NCI-H1092 treated with DMSO at 0.1 percent for 48 hours (cell line): ENCODE measurements around the gene LACTB.
A peak's percentile ranks its signal among the peaks of the same experiment; 100 is the strongest.

Experiments used
- DNase-seq: peaks from one replicate; lab custom pipeline; 2025; lab: John Stamatoyannopoulos, UW

The LACTB gene, protein sequence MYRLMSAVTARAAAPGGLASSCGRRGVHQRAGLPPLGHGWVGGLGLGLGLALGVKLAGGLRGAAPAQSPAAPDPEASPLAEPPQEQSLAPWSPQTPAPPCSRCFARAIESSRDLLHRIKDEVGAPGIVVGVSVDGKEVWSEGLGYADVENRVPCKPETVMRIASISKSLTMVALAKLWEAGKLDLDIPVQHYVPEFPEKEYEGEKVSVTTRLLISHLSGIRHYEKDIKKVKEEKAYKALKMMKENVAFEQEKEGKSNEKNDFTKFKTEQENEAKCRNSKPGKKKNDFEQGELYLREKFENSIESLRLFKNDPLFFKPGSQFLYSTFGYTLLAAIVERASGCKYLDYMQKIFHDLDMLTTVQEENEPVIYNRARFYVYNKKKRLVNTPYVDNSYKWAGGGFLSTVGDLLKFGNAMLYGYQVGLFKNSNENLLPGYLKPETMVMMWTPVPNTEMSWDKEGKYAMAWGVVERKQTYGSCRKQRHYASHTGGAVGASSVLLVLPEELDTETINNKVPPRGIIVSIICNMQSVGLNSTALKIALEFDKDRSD

DNA sequence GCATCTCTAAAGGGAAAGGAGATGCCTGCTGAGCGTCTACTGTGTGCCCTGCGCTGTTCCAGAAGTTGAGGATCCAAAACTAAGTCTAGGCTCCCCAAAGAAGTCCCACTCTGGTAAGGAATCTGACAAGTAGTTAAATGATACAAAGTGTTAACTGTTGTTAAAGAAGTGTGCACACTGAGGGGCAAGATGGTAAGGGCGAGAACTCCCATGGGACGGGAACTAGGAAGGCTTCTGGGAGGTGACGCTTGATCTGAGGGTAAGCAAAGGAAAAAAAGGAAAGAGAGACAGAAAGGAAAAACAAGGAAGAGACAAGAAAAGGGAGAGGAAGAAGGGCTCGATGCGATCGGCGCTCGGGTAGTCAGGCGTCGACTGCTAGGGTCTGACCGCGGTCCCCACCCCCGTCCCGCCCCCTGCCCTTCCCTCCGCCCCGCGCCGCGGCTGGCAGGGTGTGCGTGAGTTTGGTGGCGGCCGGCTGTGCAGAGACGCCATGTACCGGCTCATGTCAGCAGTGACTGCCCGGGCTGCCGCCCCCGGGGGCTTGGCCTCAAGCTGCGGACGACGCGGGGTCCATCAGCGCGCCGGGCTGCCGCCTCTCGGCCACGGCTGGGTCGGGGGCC, at the start of gene LACTB:
LACTB (plus strand) TSS at position 480 of the 620 bp plus-strand sequence; CDS start at position 491, 11 bp downstream.
- peak; percentile 71 for DNase-seq

DNA sequence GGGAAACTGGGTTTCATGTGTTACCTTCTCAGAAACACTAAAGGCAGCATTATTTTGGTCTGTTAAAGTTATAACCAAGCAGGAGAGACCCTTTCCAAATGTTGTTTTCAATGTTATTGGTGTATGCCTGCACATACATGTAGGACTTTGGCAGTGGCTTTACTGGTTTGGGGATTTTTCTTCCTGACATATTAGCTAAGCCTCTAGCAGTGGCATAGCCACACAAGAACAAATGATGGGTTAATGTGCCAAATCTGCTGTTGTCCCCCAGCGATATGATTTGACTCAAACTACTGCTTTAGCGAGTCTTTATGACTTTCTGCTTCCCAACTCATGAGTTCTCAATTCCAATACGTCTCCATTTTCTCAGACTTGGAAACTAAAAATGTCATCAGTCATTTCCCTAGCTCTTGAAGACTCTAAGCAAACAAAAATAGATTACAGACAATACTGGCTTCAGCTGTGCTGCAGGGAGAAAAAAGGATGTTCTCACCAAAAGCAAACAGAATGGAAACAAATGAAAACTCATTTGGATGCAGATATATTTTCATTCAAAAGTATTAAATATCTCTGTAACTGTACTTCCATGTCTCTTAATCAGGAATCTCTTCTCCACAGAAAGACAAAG, 49.5 kb upstream of the LACTB start:
- no peak for DNase-seq

DNA sequence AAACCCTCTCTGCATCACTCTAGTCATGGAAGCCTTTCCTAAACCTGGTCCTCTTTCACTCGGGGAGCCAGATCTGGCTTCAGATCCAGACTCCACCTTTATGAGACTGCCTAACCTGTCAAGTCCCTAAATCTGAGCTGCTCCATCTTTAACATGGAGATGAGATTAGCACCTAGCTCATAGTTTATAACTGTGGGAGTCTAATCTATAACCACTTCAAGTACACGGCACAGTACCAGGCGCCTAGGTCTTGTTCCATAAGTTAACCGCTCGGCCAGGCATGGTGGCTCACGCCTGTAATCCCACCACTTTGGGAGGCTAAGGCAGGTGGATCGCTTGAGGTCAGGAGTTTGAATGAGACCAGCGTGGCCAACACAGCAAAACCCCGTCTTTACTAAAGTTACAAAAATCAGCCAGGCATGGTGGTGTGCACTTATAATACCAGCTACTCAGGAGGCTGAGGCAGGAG, 48.8 kb upstream of the LACTB start:
- DNase-seq, result no peak

DNA sequence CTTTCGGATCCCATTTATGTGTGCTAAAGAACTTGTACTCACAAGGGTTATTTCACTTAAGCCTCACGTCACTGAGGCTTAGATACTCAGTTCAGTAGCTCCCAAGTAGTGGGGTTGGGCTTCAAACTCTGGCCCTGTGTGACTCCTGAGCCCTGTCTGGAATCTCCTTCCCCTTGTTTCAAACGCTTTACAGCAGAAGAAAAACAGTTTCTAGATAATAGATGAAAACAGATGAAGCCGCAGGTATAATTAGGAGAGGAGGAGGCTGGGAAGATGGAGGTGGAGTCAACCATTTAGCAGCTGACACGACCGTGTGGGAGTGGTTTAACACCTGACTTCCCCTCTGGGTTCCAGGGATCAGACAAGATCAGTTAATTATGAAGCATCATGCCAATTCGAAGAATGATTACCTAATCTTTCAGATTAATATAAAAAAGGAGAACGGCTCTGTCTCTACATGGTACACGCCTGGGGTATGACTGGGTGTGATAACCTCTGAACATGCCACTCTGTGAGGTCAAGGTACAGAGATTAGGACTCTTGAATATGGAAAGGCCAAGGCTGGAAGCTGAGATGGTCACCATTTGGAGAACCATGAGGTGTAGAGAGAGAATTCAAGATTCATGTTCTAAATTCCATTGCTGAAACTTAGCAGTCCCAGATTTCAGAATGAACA, 48.0 kb upstream of the LACTB start:
- DNase-seq, result no peak

DNA sequence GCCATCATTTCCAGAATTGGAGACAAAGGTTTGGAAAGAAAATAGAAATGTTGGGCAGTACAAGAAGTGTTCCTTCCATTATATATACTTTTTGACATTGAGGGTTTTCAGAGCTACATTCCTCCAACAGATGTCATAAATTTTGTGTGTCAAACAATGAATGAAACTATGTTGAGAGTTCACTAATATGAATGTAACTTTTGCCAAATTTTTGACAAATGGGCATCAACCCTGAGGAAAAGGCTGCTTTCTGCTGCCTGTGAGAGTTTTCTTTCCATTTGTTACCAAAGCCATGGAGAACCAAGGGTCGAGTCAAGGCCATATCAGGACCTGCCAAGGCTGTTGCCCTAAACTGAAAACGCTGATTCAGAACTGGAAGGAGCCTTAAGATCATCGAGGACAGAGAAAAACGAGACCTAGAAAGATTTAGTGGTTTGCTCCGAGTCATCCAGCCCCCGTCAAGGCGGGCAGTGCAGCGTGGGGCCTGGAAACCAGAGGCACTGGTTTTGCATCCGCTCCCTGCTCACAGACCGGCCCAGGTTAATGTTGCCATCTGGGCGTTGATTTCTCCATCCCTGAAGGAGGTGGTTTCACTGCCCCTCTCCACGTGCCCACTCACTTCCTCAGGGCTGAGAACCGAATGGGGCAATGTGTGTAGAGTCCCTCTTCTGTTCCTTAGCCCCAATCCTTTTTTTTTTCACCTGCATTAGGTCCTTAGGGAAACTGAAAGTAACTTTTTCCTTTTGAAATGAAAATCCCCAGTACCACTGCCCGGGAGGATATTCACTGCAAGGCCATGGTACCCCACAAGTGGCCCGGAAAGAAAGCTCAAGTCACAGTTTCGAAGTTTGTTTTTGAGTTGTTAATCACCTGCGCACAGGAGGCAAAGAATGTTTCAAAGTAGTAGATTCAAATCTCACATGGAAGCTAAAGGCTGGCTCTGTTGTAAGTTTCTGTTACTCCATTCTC, 46.4 kb upstream of the LACTB start:
- DNase-seq, result no peak

DNA sequence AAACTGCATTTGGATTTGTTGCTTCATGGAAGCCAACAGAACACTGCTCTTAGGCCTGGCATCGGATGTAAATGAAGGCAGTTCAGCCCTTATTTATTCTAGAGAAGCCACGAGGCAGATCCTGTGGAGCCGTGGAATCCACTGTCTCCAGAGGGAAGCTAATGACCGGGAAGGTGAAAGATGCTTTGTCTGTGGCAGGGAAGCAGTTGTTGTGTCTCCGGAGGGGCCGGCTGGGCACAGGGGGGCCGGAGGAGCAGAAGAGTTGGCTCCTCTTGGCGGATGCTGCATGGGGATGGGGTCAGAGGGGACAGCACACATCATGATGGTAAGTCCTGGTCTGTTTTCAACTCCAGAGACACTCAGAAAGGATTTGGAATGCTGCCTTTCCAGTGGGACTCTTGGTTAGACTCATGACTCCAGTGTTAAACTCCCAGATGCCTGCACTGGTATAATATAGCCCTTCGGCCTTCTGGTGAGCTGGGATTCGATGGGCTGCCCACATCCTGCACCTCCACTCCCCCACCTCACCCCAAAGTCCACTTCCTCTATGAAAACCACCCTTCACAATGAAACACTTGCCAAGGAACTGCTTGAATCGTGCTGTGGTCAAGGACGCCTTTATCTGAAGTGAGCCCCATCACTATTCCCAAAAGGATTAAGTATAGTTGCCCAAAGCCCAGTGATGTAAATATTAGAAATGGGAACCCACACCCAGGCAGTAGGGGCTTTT, 45.5 kb upstream of the LACTB start:
- DNase-seq, result no peak

DNA sequence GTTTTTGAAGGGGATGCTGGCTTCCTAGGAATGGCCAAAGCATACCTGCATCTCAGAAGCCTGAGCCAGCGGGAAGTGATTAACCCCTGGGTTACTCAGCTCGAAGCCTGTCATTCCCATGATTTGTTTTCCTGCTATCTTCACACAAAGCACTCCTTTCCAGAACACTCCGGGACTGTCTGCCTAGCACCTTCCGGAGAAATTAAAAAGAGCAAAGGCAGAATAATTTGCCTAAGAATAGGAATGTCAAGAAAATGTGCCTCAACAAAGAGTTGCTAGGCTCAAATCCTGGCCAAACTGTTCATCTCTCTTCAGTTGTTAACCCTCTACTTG, 45.0 kb upstream of the LACTB start:
- no peak for DNase-seq

DNA sequence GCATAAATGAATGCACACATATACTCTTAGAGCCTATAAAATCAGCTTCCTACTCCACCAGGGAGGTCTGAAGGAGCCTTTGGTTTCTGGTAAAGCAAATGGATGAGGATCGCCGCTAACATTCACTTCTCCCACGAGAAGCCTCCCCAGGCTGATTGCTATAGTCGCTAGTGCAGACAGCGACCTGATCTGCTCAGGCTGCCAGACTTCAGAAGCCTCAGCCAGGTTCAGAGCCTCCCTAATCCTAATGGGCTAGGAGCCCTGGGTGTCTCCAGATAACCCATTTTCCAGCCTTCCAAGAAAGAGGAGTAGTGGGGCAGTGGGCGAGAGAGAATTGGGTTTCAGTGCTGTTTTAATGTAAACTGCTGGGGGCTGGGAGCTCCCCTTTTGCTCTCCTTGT, 43.7 kb upstream of the LACTB start:
- no peak for DNase-seq

DNA sequence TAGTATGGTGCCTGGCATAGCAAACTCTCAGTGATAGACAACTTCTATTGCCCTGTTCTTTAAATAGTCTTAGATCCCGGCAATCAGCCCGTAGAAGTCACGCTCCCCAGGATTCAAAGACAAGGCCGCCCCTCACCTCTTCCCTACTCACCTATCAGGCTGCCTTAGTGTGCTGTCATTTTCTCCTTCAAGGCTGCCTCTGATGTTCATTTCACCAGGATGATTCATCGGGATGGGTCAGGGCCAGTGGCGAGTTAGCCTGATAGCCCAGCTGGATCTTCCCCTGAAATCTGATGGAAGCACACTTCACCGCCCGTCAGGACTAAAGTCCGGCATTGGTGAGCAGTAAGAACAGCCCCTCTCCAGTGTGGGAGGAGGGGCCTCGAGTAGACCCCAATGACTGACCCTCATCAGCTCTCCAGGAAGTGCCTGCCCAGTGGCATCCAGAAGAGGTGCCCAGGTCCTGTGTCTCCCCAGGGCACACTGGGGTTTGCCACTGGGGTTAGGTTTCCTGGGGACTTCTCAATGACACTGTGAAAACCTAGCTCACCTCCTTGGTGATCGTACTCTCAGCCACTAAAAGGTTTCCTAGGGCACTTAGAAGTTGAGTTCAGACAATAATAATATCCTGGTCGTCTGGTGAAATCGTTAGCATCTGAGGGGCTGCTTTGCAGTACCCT, 41.6 kb upstream of the LACTB start:
- DNase-seq, result no peak

DNA sequence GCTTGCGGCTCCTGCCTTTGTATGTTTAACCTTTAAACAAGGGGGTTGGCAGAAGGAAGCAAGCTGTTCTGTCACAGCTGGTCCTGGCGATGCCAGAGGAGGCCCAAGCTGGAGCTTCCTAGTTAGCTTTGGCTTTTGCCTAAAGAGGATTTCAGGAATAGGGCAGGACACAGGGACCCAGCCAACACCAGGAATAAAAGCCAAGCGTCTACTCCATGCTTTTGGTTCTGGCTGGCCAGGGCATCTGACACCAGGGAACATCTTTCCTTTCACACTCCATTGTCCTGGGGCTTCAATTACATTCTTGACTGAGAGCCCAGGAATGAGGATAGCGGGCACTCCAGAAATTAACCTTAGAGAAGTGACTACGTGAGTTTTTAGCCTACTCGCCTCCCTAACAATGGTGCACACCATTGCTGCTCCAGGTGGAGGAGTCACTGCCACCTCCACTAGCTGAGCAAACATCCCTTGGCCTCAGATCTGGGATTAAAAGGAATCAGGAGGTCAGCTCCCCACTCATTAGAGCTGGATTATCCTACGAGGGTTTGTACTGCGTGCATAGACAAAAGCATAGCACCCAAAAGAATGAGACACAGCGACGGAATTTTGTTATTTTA, 40.9 kb upstream of the LACTB start:
- DNase-seq, result no peak

DNA sequence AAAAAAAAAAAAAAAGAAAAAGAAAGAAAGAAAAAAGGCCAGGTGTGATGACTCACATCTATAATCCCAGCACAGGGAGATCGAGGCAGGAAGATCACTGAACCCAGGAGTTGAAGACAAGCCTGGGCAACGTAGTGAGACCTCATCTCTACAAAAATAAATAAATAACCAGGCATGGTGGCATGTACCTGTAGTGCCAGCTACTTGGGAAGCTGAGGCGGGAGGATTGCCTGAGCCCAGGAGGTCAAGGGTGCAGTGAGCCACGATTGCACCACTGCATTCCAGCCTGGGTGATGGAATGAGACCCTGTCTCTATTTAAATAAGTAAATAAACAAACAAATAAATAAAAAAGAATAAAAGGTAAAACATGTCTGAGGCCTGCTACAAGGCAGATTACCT, 39.3 kb upstream of the LACTB start:
- DNase-seq, result no peak

DNA sequence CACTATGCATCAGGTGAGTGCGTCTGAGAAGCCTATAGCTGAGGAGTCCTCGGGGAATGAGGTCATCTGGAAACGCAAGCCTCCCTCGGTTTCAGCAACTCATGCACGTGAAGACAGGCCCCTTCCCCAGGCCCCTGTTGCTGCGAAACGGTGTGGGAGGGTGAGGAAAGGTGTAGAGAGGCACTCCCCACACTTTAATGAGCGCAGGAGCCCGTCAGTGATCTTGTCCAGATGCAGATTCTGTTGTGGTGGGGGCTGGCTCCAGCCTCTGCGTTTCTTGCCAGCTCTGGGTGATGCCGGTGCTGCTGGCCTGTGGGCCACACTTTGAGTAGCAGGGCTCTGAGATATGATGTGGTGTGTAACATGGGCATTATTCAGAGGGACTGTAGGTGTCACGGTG, 38.6 kb upstream of the LACTB start:
- no peak for DNase-seq

DNA sequence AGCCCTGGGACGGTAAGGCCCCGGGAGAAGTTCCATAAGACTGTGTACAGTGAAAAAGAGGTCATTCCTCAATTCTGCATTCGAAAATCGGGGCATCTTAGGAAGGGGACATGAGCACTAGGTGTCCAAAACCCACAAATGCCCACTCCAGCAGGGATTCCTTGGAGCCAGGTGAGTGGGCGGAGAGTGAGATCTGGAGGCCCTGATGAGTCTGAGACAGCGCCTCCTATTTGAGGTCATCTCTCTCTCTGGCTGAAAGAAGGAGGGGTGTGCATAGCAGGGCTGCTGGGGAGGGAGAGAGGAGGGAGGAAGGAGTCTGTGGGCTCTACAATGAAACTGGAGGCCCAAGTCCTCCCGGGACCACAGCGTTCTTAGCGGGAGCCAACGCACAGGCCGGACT, 38.1 kb upstream of the LACTB start:
- no peak for DNase-seq

DNA sequence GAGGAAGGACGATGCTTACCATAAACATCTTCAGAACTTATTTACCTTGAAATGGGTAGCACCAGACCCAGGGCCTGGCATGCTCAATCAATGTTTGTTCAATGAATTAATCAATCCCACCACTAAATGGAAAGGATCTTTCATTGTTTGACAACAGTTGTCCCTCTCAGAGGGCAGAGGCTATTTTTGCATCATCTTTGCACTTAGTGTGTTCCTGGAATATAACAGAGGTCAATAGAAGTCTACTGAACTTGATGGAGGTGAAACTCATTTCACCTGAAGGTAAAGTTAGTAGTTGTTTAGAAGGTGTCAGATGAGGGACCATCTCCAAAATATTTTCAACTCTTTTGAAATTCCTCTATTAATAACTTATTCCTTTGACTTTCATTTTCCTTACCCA, 36.9 kb upstream of the LACTB start:
- DNase-seq, result no peak

DNA sequence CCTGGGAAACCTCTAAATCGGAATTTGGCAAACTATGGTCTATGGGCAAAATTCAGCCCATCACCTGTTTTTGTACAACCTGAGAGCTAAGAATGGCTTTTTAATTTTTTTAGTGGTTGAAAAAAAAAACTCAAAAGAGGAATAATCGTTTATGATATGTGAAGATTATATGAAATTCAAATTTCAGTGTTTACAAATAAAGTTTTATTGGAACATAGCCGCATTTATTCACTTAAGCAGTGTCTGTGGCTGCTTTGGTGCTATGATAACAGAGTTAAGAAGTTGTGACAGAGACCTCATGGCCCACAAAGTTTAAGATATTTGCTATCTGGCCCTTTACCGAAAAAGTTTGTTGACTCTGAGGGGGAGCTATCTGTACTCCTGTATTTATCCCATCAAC, 36.4 kb upstream of the LACTB start:
- no peak for DNase-seq

DNA sequence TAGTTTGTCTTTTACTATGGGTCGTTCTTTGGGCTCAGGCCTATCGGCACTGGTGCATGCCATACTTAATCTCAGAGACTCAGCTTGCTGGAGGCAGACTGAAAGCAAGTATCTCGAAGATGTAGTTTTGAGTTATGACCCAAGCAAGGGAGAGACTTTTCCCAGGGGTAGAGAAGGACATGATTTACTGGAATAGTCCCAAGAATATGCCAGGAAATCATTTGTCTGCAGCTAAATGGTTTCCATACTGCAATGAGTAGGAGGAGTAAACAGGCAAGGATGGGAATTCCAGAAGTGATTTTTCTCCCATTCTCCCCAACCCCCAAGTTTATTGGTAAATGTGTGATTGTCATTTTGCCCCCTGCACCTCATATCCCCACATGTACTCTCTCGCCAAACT, 35.4 kb upstream of the LACTB start:
- DNase-seq, result no peak

DNA sequence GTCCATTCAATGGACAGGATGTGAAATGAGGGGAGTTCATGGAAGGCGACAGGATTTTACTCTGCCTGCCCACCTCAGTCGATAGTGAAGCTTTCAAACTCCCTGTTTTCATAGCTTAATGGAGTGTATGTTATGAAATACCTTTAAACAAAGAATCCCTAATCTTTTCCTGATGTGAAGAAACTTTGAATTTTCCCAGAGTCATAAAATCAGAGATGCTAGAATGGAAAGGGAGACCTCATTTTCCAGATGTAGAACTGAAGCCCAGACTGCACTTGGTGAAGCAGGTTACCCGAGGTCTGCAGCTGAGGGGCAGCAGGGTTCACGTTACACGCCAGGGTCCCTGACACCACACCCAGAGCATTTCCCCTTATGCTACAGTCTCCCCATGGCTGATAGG, 34.7 kb upstream of the LACTB start:
- DNase-seq, result no peak

DNA sequence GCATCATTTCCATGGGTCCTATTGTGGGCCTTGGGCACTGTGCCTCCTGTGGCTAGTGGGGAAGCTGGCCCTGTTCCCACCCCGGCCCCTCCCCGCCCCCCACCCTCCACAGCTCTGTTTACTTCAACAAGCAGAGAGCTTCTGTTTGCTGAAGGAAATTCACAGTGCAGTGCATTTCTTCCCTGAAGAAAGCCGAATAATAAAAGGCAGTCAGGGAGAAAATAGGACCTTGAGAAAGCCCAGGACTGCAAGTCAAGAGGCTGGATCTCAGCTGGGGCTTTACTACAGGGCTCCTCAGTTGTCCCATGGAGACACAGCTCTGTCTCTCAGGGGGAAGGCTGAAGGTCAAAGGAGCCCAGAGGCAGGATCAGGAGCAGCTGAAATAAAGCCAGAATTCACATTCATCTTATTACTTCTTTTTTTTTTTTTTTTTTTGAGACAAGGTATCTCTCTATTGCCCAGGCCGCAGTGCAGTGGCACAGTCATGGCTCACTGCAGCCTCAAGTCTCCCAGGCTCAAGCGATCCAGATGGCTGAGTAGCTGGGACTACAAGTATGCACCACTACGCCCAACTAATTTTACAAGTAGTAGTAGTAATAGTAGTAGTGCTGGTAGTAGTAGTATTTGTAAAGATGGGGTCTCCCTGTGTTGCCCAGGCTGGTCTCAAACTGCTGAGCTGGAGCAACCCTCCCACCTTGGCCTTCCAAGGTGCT, 33.0 kb upstream of the LACTB start:
- no peak for DNase-seq
